K562 (cell line): ENCODE measurements around the gene EIF1. TPM values are rescaled to one million over a fixed set of nuclear protein-coding genes. Genes with fewer than 3 reads are reported as not detected.

Experiments
- BACH1 ChIP-seq: fragments of 200-800 bp; sonication (Bioruptor generic); IDR thresholded peaks from 2 replicates; pipeline ENCODE4 v1.6.1; 2016; ENCODE audit warnings: missing genetic modification characterization, missing compliant biosample characterization
- CC2D1A ChIP-seq: fragments of 450-650 bp; IDR thresholded peaks from 2 replicates; pipeline ENCODE4 v1.6.1; 2017; ENCODE audit warnings: mild to moderate bottlenecking
- DMBX1 ChIP-seq: fragments of 250-450 bp; sonication (Bioruptor Pico); IDR thresholded peaks from 2 replicates; pipeline ENCODE4 v1.8.0; 2022; ENCODE audit warnings: inconsistent platforms, mild to moderate bottlenecking, moderate library complexity, borderline replicate concordance
- HOMEZ ChIP-seq: fragments of 250-450 bp; sonication (Bioruptor Pico); IDR thresholded peaks from 2 replicates; pipeline ENCODE4 v1.4.0; 2020; ENCODE audit warnings: mild to moderate bottlenecking, moderate library complexity
- KLF16 ChIP-seq: IDR thresholded peaks from 2 replicates; pipeline ENCODE4 v1.6.1; 2016; ENCODE audit warnings: antibody characterized with exemption
- KLF6 ChIP-seq: fragments of 250-450 bp; sonication (Bioruptor Pico); IDR thresholded peaks from 2 replicates; pipeline ENCODE4 v1.4.0; 2020; ENCODE audit warnings: mild to moderate bottlenecking, moderate library complexity, borderline replicate concordance
- LARP7 ChIP-seq: fragments of 450-650 bp; IDR thresholded peaks from 2 replicates; pipeline ENCODE4 v1.6.1; 2016
- MAFG ChIP-seq: fragments of 450-650 bp; conservative IDR thresholded peaks from 2 replicates; pipeline ENCODE4 v1.6.1; 2016; ENCODE audit warnings: missing genetic modification characterization, missing compliant biosample characterization
- MBD2 ChIP-seq: sonication (generic); IDR thresholded peaks from 2 replicates; pipeline ENCODE4 v1.6.1; 2016; ENCODE audit warnings: low read depth, borderline replicate concordance
- MCM3 ChIP-seq: fragments of 450-650 bp; IDR thresholded peaks from 2 replicates; pipeline ENCODE4 v1.6.1; 2016
- NKRF ChIP-seq: fragments of 450-650 bp; IDR thresholded peaks from 2 replicates; pipeline ENCODE4 v1.6.1; 2016; ENCODE audit warnings: borderline replicate concordance
- RBFOX2 ChIP-seq: fragments of 200-400 bp; formaldehyde crosslinking; IDR thresholded peaks from 2 replicates; pipeline ENCODE4 v1.6.1; 2017; ENCODE audit warnings: low read depth, mild to moderate bottlenecking, low read length, moderate library complexity
- RCOR1 ChIP-seq, 2 experiments: IDR thresholded peaks; 2 replicates each; pipeline ENCODE4 v1.6.1; 2012; ENCODE audit warnings: low read depth in 2 of 2, low read length in 2 of 2, borderline replicate concordance in 1 of 2, improper control_type of control experiment in 1 of 2
- TAF7 ChIP-seq: fragments of 450-650 bp; IDR thresholded peaks from 2 replicates; pipeline ENCODE4 v1.6.1; 2016; ENCODE audit warnings: missing genetic modification characterization, missing compliant biosample characterization
- ZBTB34 ChIP-seq: fragments of 250-450 bp; sonication (Bioruptor Pico); IDR thresholded peaks from 2 replicates; pipeline ENCODE4 v1.8.0; 2021; ENCODE audit warnings: mild to moderate bottlenecking, moderate library complexity
- ZBTB49 ChIP-seq: sonication (generic); formaldehyde crosslinking; IDR thresholded peaks from 2 replicates; pipeline ENCODE4 v1.8.0; 2022; ENCODE audit warnings: missing genetic modification reagents, mild to moderate bottlenecking, borderline replicate concordance
- ZNF311 ChIP-seq: fragments of 250-450 bp; sonication (Bioruptor Pico); IDR thresholded peaks from 2 replicates; pipeline ENCODE4 v1.4.0; 2020; ENCODE audit warnings: mild to moderate bottlenecking, moderate library complexity
- ZNF639 ChIP-seq, 2 experiments: fragments of 200-800 bp in 1 of 2; sonication (Bioruptor generic) in 1 of 2; sonication (generic) in 1 of 2; formaldehyde crosslinking in 1 of 2; IDR thresholded peaks in 1 of 2; conservative IDR thresholded peaks in 1 of 2; 2 replicates each; pipeline versions ENCODE4 v1.5.0 to v1.6.1; 2016 to 2020; ENCODE audit warnings: missing compliant biosample characterization in 1 of 2, missing genetic modification characterization in 1 of 2, missing genetic modification reagents in 1 of 2
- polyA plus RNA-seq, 8 experiments: library from polyadenylated mRNA; depleted of rRNA in 4 of 8; stranded (reverse) in 5 of 8; unstranded in 3 of 8; fragments of >200 nt; fragmentation: Nextera tagmentation in 2 of 8; fragmentation: Illumina TruSeq in 1 of 8; extraction: Ambion mirVana in 2 of 8; extraction: Trizol in 1 of 8; gene quantifications; 2 replicates each; pipeline versions ENCODE4 v1.2.1 to v1.2.3, GENCODE V29; 2011 to 2014; ENCODE audit warnings: inconsistent platforms in 1 of 8, missing spikeins in 1 of 8
- total RNA-seq, 7 experiments: library from RNA; depleted of rRNA in 6 of 7; stranded (reverse); fragments of >200 nt in 6 of 7; fragmentation: Illumina TruSeq in 2 of 7; extraction: Trizol in 2 of 7; gene quantifications; 2 replicates each; pipeline versions ENCODE4 v1.2.1 to v1.2.3, GENCODE V29; 2011 to 2021; ENCODE audit warnings: low replicate concordance in 1 of 7

EIF1 gene
- total and polyA plus RNA-seq, 9 of the 15 experiments (the other 6 are each of a cell fraction or from before 2014, with no cell fraction given) = 67.0 to 1,204 (median 320) TPM

- TF ChIP-seq ZBTB34 (CRISPR knock-in tag) = no peak
- TF ChIP-seq ZNF639 (CRISPR knock-in tag; conservative IDR thresholded peaks at IDR 0.05 in 1 of 2, IDR thresholded peaks at IDR 0.05 in 1 of 2) = peak in 1 of 2 experiments; percentile 76; a peak in 1 of 4 replicates
- TF ChIP-seq NKRF = no peak
- TF ChIP-seq MBD2 = no peak
- TF ChIP-seq BACH1 (tag) = peak; percentile 46; the same call in 1 of the 2 replicates
- no peak for TF ChIP-seq ZBTB49 (CRISPR knock-in tag)
- TF ChIP-seq DMBX1 (CRISPR knock-in tag) = peak; percentile 88; the same call in 1 of the 2 replicates
- TF ChIP-seq KLF16 = peak; percentile 50; the same call in 1 of the 2 replicates
- TF ChIP-seq RBFOX2 = peak; percentile 25; the same call in 1 of the 2 replicates
- peak; percentile 91 for TF ChIP-seq CC2D1A
- TF ChIP-seq LARP7 = no peak
- TF ChIP-seq TAF7 = 0 out of 2 replicates have a peak, but pooled peaks have one; percentile 32
- TF ChIP-seq RCOR1 (IDR thresholded peaks at IDR 0.05; ENCODE audit: borderline replicate concordance in 1 of 2, low read depth in 2 of 2, low read length in 2 of 2) = 0 out of 4 replicates have a peak, but pooled peaks of 1 of the 2 experiments have one; percentile 15
- peak; percentile 81; the same call in 1 of the 2 replicates for TF ChIP-seq KLF6
- TF ChIP-seq ZNF311 (CRISPR knock-in tag) = peak; percentile 84
- TF ChIP-seq MAFG (tag) = no peak
- TF ChIP-seq HOMEZ (CRISPR knock-in tag) = no peak
- TF ChIP-seq MCM3 = no peak
Measured at GRCh38 chr17:41738077-41738800, 49.6 kb downstream of the EIF1 start (continued).
